ENCODE measurements around the gene PTPRH.

- TF ChIP-seq POLR2A (IDR thresholded peaks at IDR 0.05) (no peak), CTCF (IDR thresholded peaks at IDR 0.05 in 4 of 5, conservative IDR thresholded peaks at IDR 0.05 in 1 of 5) (no peak)
These were observed 33.2 kb downstream of the PTPRH start for GRCh38 chr19:55176076-55176475.

Measured in gastrocnemius medialis (tissue), 4 donors.